ENCODE results near the gene PKD1L1. TPM values are rescaled to one million over a fixed set of nuclear protein-coding genes. Genes with fewer than 3 reads are reported as not detected.

PKD1L1 gene
- total RNA-seq, 4 donors from 2014 or later: 0.11 to 2.6 TPM; not detected in 2

- peaks cover 71% of the 10 kb centered on the region for H3K36me3 ChIP-seq
- peaks cover 6% of the 10 kb centered on the region for H3K4me1 ChIP-seq
- H3K27ac ChIP-seq: no peak overlapping the region
- TF ChIP-seq EP300 (IDR thresholded peaks at IDR 0.05) (no peak), CTCF (IDR thresholded peaks at IDR 0.05) (no peak), POLR2A (IDR thresholded peaks at IDR 0.05) (no peak), POLR2AphosphoS5 (IDR thresholded peaks at IDR 0.05) (no peak)
- H3K4me3 ChIP-seq: no peak overlapping the region
- WGBS: 94% methylated on average over 5 of the region's 5 CpGs
- no peak for DNase-seq (ENCODE audit: low spot score in 2 of 2)
- H3K27me3 ChIP-seq: no peaks in the 10 kb centered on the region
- H3K9me3 ChIP-seq: no peaks in the 10 kb centered on the region
These were observed 18.9 kb upstream of the PKD1L1 start for GRCh38 chr7:47967123-47967522.

- Histone ChIP-seq H3K27ac (no peak overlapping the region), H3K4me1 (peaks cover 6% of the 10 kb centered on the region), H3K36me3 (peaks cover 76% of the 10 kb centered on the region), H3K27me3 (no peaks in the 10 kb centered on the region), H3K9me3 (no peaks in the 10 kb centered on the region), H3K4me3 (no peak overlapping the region)
- 84% methylated on average over 5 of the region's 5 CpGs for WGBS
- no peak for TF ChIP-seq EP300 (IDR thresholded peaks at IDR 0.05)
- TF ChIP-seq POLR2A (IDR thresholded peaks at IDR 0.05): no peak
- no peak for TF ChIP-seq CTCF (IDR thresholded peaks at IDR 0.05)
- no peak for TF ChIP-seq POLR2AphosphoS5 (IDR thresholded peaks at IDR 0.05)
- DNase-seq (ENCODE audit: low spot score in 2 of 2): no peak
These were observed 17.2 kb upstream of the PKD1L1 start for GRCh38 chr7:47965456-47965855.

- Histone ChIP-seq H3K9me3 (no peaks in the 10 kb centered on the region), H3K27ac (no peak overlapping the region), H3K36me3 (peaks cover 64% of the 10 kb centered on the region), H3K27me3 (no peaks in the 10 kb centered on the region), H3K4me1 (no peaks in the 10 kb centered on the region), H3K4me3 (no peak overlapping the region)
- no peak for DNase-seq (ENCODE audit: low spot score in 2 of 2)
- TF ChIP-seq POLR2AphosphoS5 (IDR thresholded peaks at IDR 0.05) (no peak), EP300 (IDR thresholded peaks at IDR 0.05) (no peak), CTCF (IDR thresholded peaks at IDR 0.05) (no peak), POLR2A (IDR thresholded peaks at IDR 0.05) (no peak)
- WGBS: 95% methylated on average over 3 of the region's 3 CpGs
These were observed 14.0 kb upstream of the PKD1L1 start for GRCh38 chr7:47962262-47962661.

- 79% methylated on average over 6 of the region's 6 CpGs for WGBS
- H3K36me3 ChIP-seq: peaks cover 36% of the 10 kb centered on the region
These were observed 8.9 kb upstream of the PKD1L1 start for GRCh38 chr7:47957156-47957555.

GRCh38 chr7:47956220-47956619 lies 8.0 kb upstream of the PKD1L1 start:
- TF ChIP-seq POLR2AphosphoS5 (IDR thresholded peaks at IDR 0.05) (no peak), POLR2A (IDR thresholded peaks at IDR 0.05) (no peak), EP300 (IDR thresholded peaks at IDR 0.05) (no peak), CTCF (IDR thresholded peaks at IDR 0.05) (no peak)
- Histone ChIP-seq H3K27ac (no peak overlapping the region), H3K9me3 (no peaks in the 10 kb centered on the region), H3K4me3 (no peak overlapping the region), H3K36me3 (peaks cover 26% of the 10 kb centered on the region), H3K27me3 (no peaks in the 10 kb centered on the region), H3K4me1 (no peaks in the 10 kb centered on the region)
- 87% methylated on average over 6 of the region's 6 CpGs for WGBS
- DNase-seq (ENCODE audit: low spot score in 2 of 2): no peak

More at GRCh38 chr7:47957156-47957555, 8.9 kb upstream of the PKD1L1 start:
- Histone ChIP-seq H3K9me3 (no peaks in the 10 kb centered on the region), H3K27me3 (no peaks in the 10 kb centered on the region), H3K27ac (no peak overlapping the region), H3K4me3 (no peak overlapping the region), H3K4me1 (no peaks in the 10 kb centered on the region)
- DNase-seq (ENCODE audit: low spot score in 2 of 2): no peak
- TF ChIP-seq POLR2AphosphoS5 (IDR thresholded peaks at IDR 0.05) (no peak), CTCF (IDR thresholded peaks at IDR 0.05) (no peak), EP300 (IDR thresholded peaks at IDR 0.05) (no peak), POLR2A (IDR thresholded peaks at IDR 0.05) (no peak)

Measured in suprapubic skin (tissue), 4 donors.